Astrocyte (in vitro differentiated cells and primary cell): ENCODE data around the gene DNAJC10. TPM values are rescaled to one million over a fixed set of nuclear protein-coding genes. Genes with fewer than 3 reads are reported as not detected.
"Not testable (repeated sequence)": the region's sequence is repeated elsewhere in the genome, so short reads cannot be mapped to it uniquely, and the experiment has no call there.

ENCODE experiments used
- DNase-seq: peaks from one replicate; pipeline ENCODE4 v3.0.0-alpha.2; 2010; ENCODE audit warnings: low read depth
- FAIRE-seq: peaks from 2 replicates; lab custom pipeline; 2011; peaks lifted over from hg19 to GRCh38; lab: Jason Lieb, UNC
- H2AFZ ChIP-seq: 2 replicates; pipeline ENCODE4 v1.6.0; 2012; ENCODE audit warnings: low read depth, low read length, inconsistent platforms
- H3K27ac ChIP-seq: 2 replicates; pipeline ENCODE4 v1.5.1; 2011; ENCODE audit warnings: low read depth, low read length, inconsistent platforms
- H3K27me3 ChIP-seq: 2 replicates; pipeline ENCODE4 v1.6.0; 2011; ENCODE audit warnings: low read length, inconsistent platforms; ENCODE audit not compliant: insufficient read depth
- H3K36me3 ChIP-seq: 2 replicates; pipeline ENCODE4 v1.5.1; 2011; ENCODE audit warnings: low read length, inconsistent platforms; ENCODE audit not compliant: insufficient read depth
- H3K4me1 ChIP-seq: 2 replicates; pipeline ENCODE4 v1.5.1; 2011; ENCODE audit warnings: low read length, inconsistent platforms; ENCODE audit not compliant: insufficient read depth
- H3K4me2 ChIP-seq: 2 replicates; pipeline ENCODE4 v1.6.0; 2012; ENCODE audit warnings: low read length, inconsistent platforms
- H3K4me3 ChIP-seq: 2 replicates; pipeline ENCODE4 v1.5.1; 2011; ENCODE audit warnings: low read depth, mild to moderate bottlenecking, low read length, inconsistent platforms; ENCODE audit not compliant: insufficient read depth
- H3K79me2 ChIP-seq: 2 replicates; pipeline ENCODE4 v1.6.0; 2012; ENCODE audit warnings: mild to moderate bottlenecking, low read length, inconsistent platforms; ENCODE audit not compliant: insufficient read depth
- H3K9ac ChIP-seq: 2 replicates; pipeline ENCODE4 v1.6.0; 2012; ENCODE audit warnings: mild to moderate bottlenecking, low read length, inconsistent platforms
- H3K9me3 ChIP-seq: 2 replicates; pipeline ENCODE4 v1.5.1; 2012; ENCODE audit warnings: low read depth, mild to moderate bottlenecking, low read length, inconsistent platforms; ENCODE audit not compliant: insufficient read depth
- H4K20me1 ChIP-seq: 2 replicates; pipeline ENCODE4 v1.6.0; 2012; ENCODE audit warnings: low read length, inconsistent platforms; ENCODE audit not compliant: insufficient read depth
- H3K27ac Mint-ChIP-seq: one replicate; pipeline ENCODE4 v1.8.0; 2021; ENCODE audit warnings: mild to moderate bottlenecking, mixed read lengths; ENCODE audit not compliant: unreplicated experiment
- H3K27me3 Mint-ChIP-seq: one replicate; pipeline ENCODE4 v1.8.0; 2021; ENCODE audit warnings: low read depth, mixed read lengths; ENCODE audit not compliant: unreplicated experiment
- H3K36me3 Mint-ChIP-seq: one replicate; pipeline ENCODE4 v1.8.0; 2021; ENCODE audit warnings: low read depth, mixed read lengths; ENCODE audit not compliant: unreplicated experiment
- H3K4me1 Mint-ChIP-seq: one replicate; pipeline ENCODE4 v1.8.0; 2021; ENCODE audit warnings: low read depth, mixed read lengths; ENCODE audit not compliant: unreplicated experiment
- H3K4me3 Mint-ChIP-seq: one replicate; pipeline ENCODE4 v1.8.0; 2021; ENCODE audit warnings: mild to moderate bottlenecking, moderate library complexity, mixed read lengths; ENCODE audit not compliant: unreplicated experiment
- H3K9me3 Mint-ChIP-seq: one replicate; pipeline ENCODE4 v1.8.0; 2021; ENCODE audit warnings: mild to moderate bottlenecking, mixed read lengths; ENCODE audit not compliant: unreplicated experiment
- EZH2 ChIP-seq: IDR thresholded peaks from 2 replicates; pipeline ENCODE4 v1.6.1; 2012; ENCODE audit warnings: mild to moderate bottlenecking, low read length, inconsistent platforms; ENCODE audit not compliant: insufficient read depth
- total RNA-seq: library from RNA; stranded (reverse); gene quantifications from 2 replicates; pipeline ENCODE4 v1.2.1, GENCODE V29; 2021
- TF ChIP-seq, protein P1 (sequence below): IDR thresholded peaks from 2 replicates; pipeline ENCODE4 v1.5.1; 2011; ENCODE audit warnings: low read depth, mild to moderate bottlenecking, inconsistent platforms, low read length, moderate library complexity; ENCODE audit not compliant: insufficient read depth

DNAJC10 gene
- total RNA-seq, 1 donor from 2014 or later: 169 TPM

- no peak overlapping the region for H3K27ac ChIP-seq
- no peaks in the 10 kb centered on the region for H3K79me2 ChIP-seq
- Mint-ChIP-seq H3K4me1 (no peaks in the 10 kb centered on the region), H3K27ac (no peak overlapping the region), H3K27me3 (no peaks in the 10 kb centered on the region), H3K4me3 (no peak overlapping the region), H3K9me3 (no peaks in the 10 kb centered on the region), H3K36me3 (no peaks in the 10 kb centered on the region)
- no peaks in the 10 kb centered on the region for H3K27me3 ChIP-seq
- H4K20me1 ChIP-seq: no peaks in the 10 kb centered on the region
- no peak overlapping the region for H3K4me2 ChIP-seq
- no peak for TF ChIP-seq EZH2
- TF ChIP-seq, protein P1, sequence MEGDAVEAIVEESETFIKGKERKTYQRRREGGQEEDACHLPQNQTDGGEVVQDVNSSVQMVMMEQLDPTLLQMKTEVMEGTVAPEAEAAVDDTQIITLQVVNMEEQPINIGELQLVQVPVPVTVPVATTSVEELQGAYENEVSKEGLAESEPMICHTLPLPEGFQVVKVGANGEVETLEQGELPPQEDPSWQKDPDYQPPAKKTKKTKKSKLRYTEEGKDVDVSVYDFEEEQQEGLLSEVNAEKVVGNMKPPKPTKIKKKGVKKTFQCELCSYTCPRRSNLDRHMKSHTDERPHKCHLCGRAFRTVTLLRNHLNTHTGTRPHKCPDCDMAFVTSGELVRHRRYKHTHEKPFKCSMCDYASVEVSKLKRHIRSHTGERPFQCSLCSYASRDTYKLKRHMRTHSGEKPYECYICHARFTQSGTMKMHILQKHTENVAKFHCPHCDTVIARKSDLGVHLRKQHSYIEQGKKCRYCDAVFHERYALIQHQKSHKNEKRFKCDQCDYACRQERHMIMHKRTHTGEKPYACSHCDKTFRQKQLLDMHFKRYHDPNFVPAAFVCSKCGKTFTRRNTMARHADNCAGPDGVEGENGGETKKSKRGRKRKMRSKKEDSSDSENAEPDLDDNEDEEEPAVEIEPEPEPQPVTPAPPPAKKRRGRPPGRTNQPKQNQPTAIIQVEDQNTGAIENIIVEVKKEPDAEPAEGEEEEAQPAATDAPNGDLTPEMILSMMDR: no peak
- H3K36me3 ChIP-seq: no peaks in the 10 kb centered on the region
- no peaks in the 10 kb centered on the region for H3K9me3 ChIP-seq
- no peak overlapping the region for H3K9ac ChIP-seq
- DNase-seq (no peak), FAIRE-seq (no peak)
- H2AFZ ChIP-seq: no peak overlapping the region
- no peak overlapping the region for H3K4me3 ChIP-seq
- no peaks in the 10 kb centered on the region for H3K4me1 ChIP-seq
These were observed 35.2 kb upstream of the DNAJC10 start for GRCh38 chr2:182680837-182681236.

DNA sequence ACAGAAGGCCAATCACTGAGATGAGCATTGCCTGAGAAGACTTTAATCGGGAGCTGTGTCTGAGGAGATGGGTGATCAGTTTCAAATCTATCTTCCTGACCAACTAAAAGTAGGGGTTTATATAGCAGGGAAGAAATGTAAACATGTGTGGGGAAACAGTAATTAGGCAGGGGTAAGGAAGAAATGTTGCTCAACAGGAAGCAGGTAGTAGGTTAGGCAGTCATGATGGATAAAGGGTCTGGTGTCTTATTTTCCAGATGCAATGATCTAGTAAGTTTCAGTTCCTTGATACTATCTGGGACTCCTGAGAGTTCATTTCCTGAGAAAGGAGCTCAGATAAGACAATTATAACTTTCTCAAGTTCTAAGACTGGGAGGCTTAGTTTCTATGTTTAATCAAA is 33.8 kb upstream of the DNAJC10 start:
- H2AFZ ChIP-seq: no peak overlapping the region
- H3K4me3 Mint-ChIP-seq: no peak overlapping the region
- no peak overlapping the region for H3K4me3 ChIP-seq
- H3K27ac Mint-ChIP-seq: no peak overlapping the region
- H3K4me1 ChIP-seq: no peaks in the 10 kb centered on the region
- DNase-seq (no peak), FAIRE-seq (no peak)
- peaks cover 2% of the 10 kb centered on the region for H3K9me3 Mint-ChIP-seq
- H3K4me2 ChIP-seq: no peak overlapping the region
- H3K79me2 ChIP-seq: no peaks in the 10 kb centered on the region
- H3K4me1 Mint-ChIP-seq: no peaks in the 10 kb centered on the region
- H3K36me3 Mint-ChIP-seq: no peaks in the 10 kb centered on the region
- no peaks in the 10 kb centered on the region for H3K27me3 Mint-ChIP-seq
- TF ChIP-seq, protein P1: no peak
- no peak for TF ChIP-seq EZH2
- no peak overlapping the region for H3K9ac ChIP-seq
- H3K27ac ChIP-seq: no peak overlapping the region
- no peaks in the 10 kb centered on the region for H3K27me3 ChIP-seq
- no peaks in the 10 kb centered on the region for H3K9me3 ChIP-seq
- H4K20me1 ChIP-seq: no peaks in the 10 kb centered on the region
- H3K36me3 ChIP-seq: no peaks in the 10 kb centered on the region

DNA sequence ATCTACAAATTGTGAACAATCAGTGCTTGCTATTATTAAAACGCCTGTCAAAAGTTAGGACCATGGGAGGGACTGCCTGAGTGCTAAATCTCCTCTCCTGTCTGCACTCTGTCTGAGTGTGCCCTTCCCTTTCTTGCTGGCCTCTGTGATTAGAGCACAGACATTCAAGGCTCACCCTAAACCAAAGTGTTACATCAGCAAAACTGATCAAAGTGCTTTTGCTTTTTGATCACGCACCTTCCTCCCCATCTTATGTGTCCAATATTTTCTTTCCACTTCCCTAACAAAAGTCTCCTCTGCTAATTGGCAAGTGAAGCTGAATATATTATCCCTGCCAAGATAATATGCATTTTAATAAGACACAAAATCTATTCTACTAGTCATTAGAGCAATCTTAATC is 30.5 kb upstream of the DNAJC10 start:
- Mint-ChIP-seq H3K36me3 (no peaks in the 10 kb centered on the region), H3K27ac (no peak overlapping the region), H3K27me3 (no peaks in the 10 kb centered on the region), H3K9me3 (peaks cover 2% of the 10 kb centered on the region), H3K4me3 (no peak overlapping the region), H3K4me1 (no peaks in the 10 kb centered on the region)
- H3K4me2 ChIP-seq: no peak overlapping the region
- TF ChIP-seq, protein P1: no peak
- no peak for TF ChIP-seq EZH2
- H3K27ac ChIP-seq: no peak overlapping the region
- H4K20me1 ChIP-seq: no peaks in the 10 kb centered on the region
- H3K4me1 ChIP-seq: no peaks in the 10 kb centered on the region
- FAIRE-seq (no peak), DNase-seq (no peak)
- no peak overlapping the region for H3K4me3 ChIP-seq
- H3K79me2 ChIP-seq: no peaks in the 10 kb centered on the region
- H3K36me3 ChIP-seq: no peaks in the 10 kb centered on the region
- H3K9me3 ChIP-seq: no peaks in the 10 kb centered on the region
- H3K27me3 ChIP-seq: no peaks in the 10 kb centered on the region
- no peak overlapping the region for H3K9ac ChIP-seq
- no peak overlapping the region for H2AFZ ChIP-seq

DNA sequence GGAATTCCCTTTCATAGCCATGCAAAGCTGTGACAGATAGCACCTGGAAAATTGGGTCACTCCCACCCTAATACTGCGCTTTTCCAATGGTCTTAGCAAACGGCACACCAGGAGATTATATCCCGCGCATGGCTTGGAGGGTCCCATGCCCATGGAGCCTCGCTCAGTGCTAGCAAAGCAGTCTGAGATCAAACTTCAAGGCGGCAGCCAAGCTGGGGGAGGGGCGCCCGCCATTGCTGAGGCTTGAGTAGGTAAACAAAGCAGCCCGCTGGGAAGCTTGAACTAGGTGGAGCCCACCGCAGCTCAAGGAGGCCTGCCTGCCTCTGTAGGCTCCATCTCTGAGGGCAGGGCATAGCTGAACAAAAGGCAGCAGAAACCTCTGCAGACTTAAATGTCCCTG is 29.3 kb upstream of the DNAJC10 start:
- not testable (repeated sequence) for H3K9me3 ChIP-seq, H3K36me3 ChIP-seq, H3K4me1 ChIP-seq, H3K79me2 ChIP-seq, H3K27ac ChIP-seq, H2AFZ ChIP-seq, H3K27ac Mint-ChIP-seq, DNase-seq, FAIRE-seq, H3K4me1 Mint-ChIP-seq, H3K4me2 ChIP-seq, H4K20me1 ChIP-seq, H3K4me3 ChIP-seq, H3K27me3 Mint-ChIP-seq, H3K27me3 ChIP-seq, H3K36me3 Mint-ChIP-seq, H3K9me3 Mint-ChIP-seq, H3K9ac ChIP-seq, H3K4me3 Mint-ChIP-seq
